BJ (cell line): ENCODE data around the gene SELENOV. TPM values are rescaled to one million over a fixed set of nuclear protein-coding genes. Genes with fewer than 3 reads are reported as not detected.

Experiments
- CTCF ChIA-PET: fragments of 350-600 bp; formaldehyde crosslinking; extraction: SDS; loops from one replicate; lab custom pipeline; 2021; ENCODE audit warnings: antibody characterized with exemption, inconsistent platforms; lab: Yijun Ruan, JAX
- POLR2A ChIA-PET: fragments of 300-600 bp; sonication (Branson Sonifier 250); formaldehyde crosslinking; extraction: SDS; loops from one replicate; lab custom pipeline; 2021; ENCODE audit warnings: antibody characterized with exemption; lab: Charles Lee
- DNase-seq: peaks from one replicate; pipeline ENCODE4 v3.0.0-alpha.2; 2011; ENCODE audit warnings: low read depth
- H3K27me3 ChIP-seq: 2 replicates; pipeline ENCODE4 v1.6.0; 2011; ENCODE audit warnings: low read length; ENCODE audit not compliant: control insufficient read depth, insufficient read depth
- H3K36me3 ChIP-seq: 2 replicates; pipeline ENCODE4 v1.5.1; 2011; ENCODE audit warnings: low read length; ENCODE audit not compliant: control insufficient read depth, insufficient read depth
- H3K4me3 ChIP-seq: 2 replicates; pipeline ENCODE4 v1.5.1; 2011; ENCODE audit warnings: low read depth, mild to moderate bottlenecking, control low read depth, low read length
- CTCF ChIP-seq: IDR thresholded peaks from 2 replicates; pipeline ENCODE4 v1.5.1; 2011; ENCODE audit warnings: low read depth, mild to moderate bottlenecking, control low read depth, inconsistent platforms, low read length, moderate library complexity; ENCODE audit not compliant: insufficient read depth
- polyA minus RNA-seq: library from RNA; depleted of rRNA, polyadenylated mRNA; stranded (reverse); fragments of >200 nt; gene quantifications from 2 replicates; pipeline ENCODE4 v1.2.3, GENCODE V29; 2011; rRNA and poly(A)+ RNA removed
- polyA plus RNA-seq: library from polyadenylated mRNA; depleted of rRNA; stranded (reverse); fragments of >200 nt; gene quantifications from 2 replicates; pipeline ENCODE4 v1.2.3, GENCODE V29; 2011; rRNA removed

Gene SELENOV
- polyA plus RNA-seq (not detected in 2 replicates), polyA minus RNA-seq (not detected in 2 replicates)

GRCh38 chr19:39514840-39515550 is at the start of gene SELENOV:
Gene SELENOV (plus strand): TSS chr19:39515139. CDS start chr19:39515213, 74 bp downstream.
- ChIA-PET CTCF (interaction anchor here (0.9 to 1.8 kb wide), 5 partner anchors 9 to 18 kb away, joined by 3 to 5 read pairs (median 3); partner anchors contain the start of gene EID2B), POLR2A (no interaction called here)
- no peak for TF ChIP-seq CTCF
- peak within 1 kb of the TSS; percentile 13; the same call in 1 of the 2 replicates for H3K4me3 ChIP-seq
- no peak for DNase-seq
- peaks cover 36% of the 10 kb centered on the region for H3K27me3 ChIP-seq
- no peaks in the 10 kb centered on the region for H3K36me3 ChIP-seq

DNA sequence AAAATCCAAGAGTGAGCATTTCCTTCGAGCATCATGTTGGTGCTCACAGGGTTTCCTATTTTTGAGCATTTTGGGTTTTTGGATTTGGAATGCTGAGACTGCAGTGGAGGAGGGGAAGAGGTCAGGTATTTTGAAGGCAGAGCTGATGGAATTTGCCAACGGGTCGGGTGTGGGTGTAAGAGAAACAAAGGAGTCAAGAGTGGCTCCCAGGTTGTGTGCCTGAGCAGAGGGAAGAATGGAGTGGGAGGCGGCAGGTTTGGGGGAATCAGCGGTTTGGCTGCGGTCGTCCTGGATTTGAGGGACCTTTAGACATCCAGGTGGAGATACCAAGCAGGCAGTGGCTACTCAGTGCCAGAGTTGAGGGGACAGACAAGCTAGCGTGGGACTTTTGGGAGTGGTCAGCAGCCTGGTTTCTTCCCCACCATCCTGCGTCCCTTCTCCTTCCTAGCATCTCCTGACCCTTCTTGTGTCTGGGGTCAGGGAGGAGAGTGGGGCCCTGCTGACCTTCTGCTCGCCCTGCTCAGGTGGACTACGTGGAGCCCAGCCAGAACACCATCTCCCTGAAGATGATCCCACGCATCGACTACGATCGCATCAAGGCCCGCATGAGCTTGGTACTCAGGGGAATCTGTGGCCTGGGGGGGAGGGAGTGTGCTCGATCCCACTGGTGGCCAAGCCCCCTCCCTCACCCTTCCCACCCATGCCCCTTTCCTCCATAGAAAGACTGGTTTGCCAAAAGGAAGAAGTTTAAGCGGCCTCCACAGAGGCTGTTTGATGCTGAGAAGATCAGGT is 48.8 kb upstream of the SELENOV start:
- DNase-seq = no peak
- Histone ChIP-seq H3K4me3 (no peak overlapping the region), H3K27me3 (no peaks in the 10 kb centered on the region), H3K36me3 (peaks cover 51% of the 10 kb centered on the region)
- no peak for TF ChIP-seq CTCF
- ChIA-PET CTCF (interaction anchor here (0.6 to 4.5 kb wide), 2 partner anchors 8 to 1465 kb away, joined by 3 to 24 read pairs; no protein-coding TSS in a partner anchor), POLR2A (no interaction called here)

- peaks cover 66% of the 10 kb centered on the region for H3K36me3 ChIP-seq
- POLR2A ChIA-PET = no interaction called here
Observed at GRCh38 chr19:39467941-39468340, 47.0 kb upstream of the SELENOV start.

GRCh38 chr19:39469036-39469435 is 45.9 kb upstream of the SELENOV start:
- POLR2A ChIA-PET = no interaction called here
- H3K4me3 ChIP-seq = no peak overlapping the region
- TF ChIP-seq CTCF = no peak
- DNase-seq = no peak
- peaks cover 76% of the 10 kb centered on the region for H3K36me3 ChIP-seq
- CTCF ChIA-PET = interaction anchor here (0.9 kb wide), 1 partner anchor 65 kb away, joined by 3 read pairs; no protein-coding TSS in a partner anchor
- no peaks in the 10 kb centered on the region for H3K27me3 ChIP-seq

More at GRCh38 chr19:39467941-39468340, 47.0 kb upstream of the SELENOV start:
- H3K4me3 ChIP-seq = no peak overlapping the region
- TF ChIP-seq CTCF = no peak
- H3K27me3 ChIP-seq = no peaks in the 10 kb centered on the region
- no peak for DNase-seq
- CTCF ChIA-PET = interaction anchor here (0.7 kb wide), 1 partner anchor 65 kb away, joined by 5 read pairs; the partner anchor contains the start of gene EID2B

- ChIA-PET CTCF (interaction anchor here (0.7 kb wide), 1 partner anchor 34 kb away, joined by 3 read pairs; no protein-coding TSS in a partner anchor), POLR2A (no interaction called here)
- no peak for TF ChIP-seq CTCF
- Histone ChIP-seq H3K4me3 (no peak overlapping the region), H3K36me3 (peaks cover 79% of the 10 kb centered on the region), H3K27me3 (no peaks in the 10 kb centered on the region)
- no peak for DNase-seq
Observed at GRCh38 chr19:39469567-39469966, 45.4 kb upstream of the SELENOV start.
